ENCODE data around the gene LDLRAD4.

Gene LDLRAD4

GRCh38 chr18:13202571-13202970 is 16.0 kb upstream of the LDLRAD4 start:
- DNase-seq (ENCODE audit: low spot score), result no peak

GRCh38 chr18:13206301-13206700 is 12.3 kb upstream of the LDLRAD4 start:
- DNase-seq (ENCODE audit: low spot score), result no peak

GRCh38 chr18:13207294-13207693 is 11.3 kb upstream of the LDLRAD4 start:
- no peak for DNase-seq (ENCODE audit: low spot score)

- no peak for DNase-seq (ENCODE audit: low spot score)
Measured at GRCh38 chr18:13211534-13211933, 7.0 kb upstream of the LDLRAD4 start.

GRCh38 chr18:13213036-13213795 is 5.3 kb upstream of the LDLRAD4 start:
- DNase-seq (ENCODE audit: low spot score), result no peak

GRCh38 chr18:13214609-13215008 is 4.0 kb upstream of the LDLRAD4 start:
- no peak for DNase-seq (ENCODE audit: low spot score)

GRCh38 chr18:13216092-13216582 is 2.4 kb upstream of the LDLRAD4 start:
- peak; percentile 75 for DNase-seq (ENCODE audit: low spot score)

GRCh38 chr18:13216711-13217465 is 1.7 kb upstream of the LDLRAD4 start:
- DNase-seq (ENCODE audit: low spot score), result peak; percentile 75

GRCh38 chr18:13217466-13217961 is 1.0 kb upstream of the LDLRAD4 start:
- peak; percentile 72 for DNase-seq (ENCODE audit: low spot score)

GRCh38 chr18:13217971-13218367 is 591 bp upstream of the LDLRAD4 start:
- DNase-seq (ENCODE audit: low spot score), result no peak

GRCh38 chr18:13218997-13219396 is 437 bp downstream of the LDLRAD4 start:
- no peak for DNase-seq (ENCODE audit: low spot score)

GRCh38 chr18:13219593-13220159 is 1.1 kb downstream of the LDLRAD4 start:
- DNase-seq (ENCODE audit: low spot score), result no peak

GRCh38 chr18:13220361-13220991 is 1.9 kb downstream of the LDLRAD4 start:
- DNase-seq (ENCODE audit: low spot score), result no peak

GRCh38 chr18:13221869-13222855 is 3.6 kb downstream of the LDLRAD4 start:
- DNase-seq (ENCODE audit: low spot score), result no peak

- no peak for DNase-seq (ENCODE audit: low spot score)
Measured at GRCh38 chr18:13222856-13223281, 4.3 kb downstream of the LDLRAD4 start.

GRCh38 chr18:13223311-13224143 is 5.0 kb downstream of the LDLRAD4 start:
- DNase-seq (ENCODE audit: low spot score), result no peak

- DNase-seq (ENCODE audit: low spot score), result no peak
Measured at GRCh38 chr18:13225261-13225660, 6.7 kb downstream of the LDLRAD4 start.

- DNase-seq (ENCODE audit: low spot score), result no peak
Measured at GRCh38 chr18:13226533-13227144, 8.1 kb downstream of the LDLRAD4 start.

GRCh38 chr18:13227910-13228309 is 9.3 kb downstream of the LDLRAD4 start:
- DNase-seq (ENCODE audit: low spot score), result no peak
